ENCODE data around the gene GPC6. TPM values are rescaled to one million over a fixed set of nuclear protein-coding genes. Genes with fewer than 3 reads are reported as not detected.

GPC6 gene
- total RNA-seq, 1 donor from 2014 or later, result 15.6 TPM

DNA sequence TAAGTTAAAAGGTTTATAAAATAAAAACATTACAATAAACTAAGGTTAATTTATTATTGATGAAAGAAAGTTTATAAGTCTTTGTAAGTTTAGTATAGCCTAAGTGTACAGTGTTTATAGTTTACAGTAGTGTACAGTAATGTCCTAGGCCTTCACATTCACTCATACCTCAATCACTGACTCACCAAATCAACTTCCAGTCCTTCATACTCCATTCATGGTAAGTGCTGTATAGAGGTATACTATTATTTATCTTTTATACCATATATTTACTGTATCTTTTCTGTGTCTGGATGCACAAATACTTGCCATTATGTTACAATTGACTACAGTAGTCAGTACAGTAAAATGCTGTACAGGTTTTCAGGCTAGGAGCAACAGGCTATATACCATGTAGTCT is 490.0 kb downstream of the GPC6 start:
- DNase-seq (ENCODE audit: low spot score) (no peak), ATAC-seq (no peak)

DNA sequence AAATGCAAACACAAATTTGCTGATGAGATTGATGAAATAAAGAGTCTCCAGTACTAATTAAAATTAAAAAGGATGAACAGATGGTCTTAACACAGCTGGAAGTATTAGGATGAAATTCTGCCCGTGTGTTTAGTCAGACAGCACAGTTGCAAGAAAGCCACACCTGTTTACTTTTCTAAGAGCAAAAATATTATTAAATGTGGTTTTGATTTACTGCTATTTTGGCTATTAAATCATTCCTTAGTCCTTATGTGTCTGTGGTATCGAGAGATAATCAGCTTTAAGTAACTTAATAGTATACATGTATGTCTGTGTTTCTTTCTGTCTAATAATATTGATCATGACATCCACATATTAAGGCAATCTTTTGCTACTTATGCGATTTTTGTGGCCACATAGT is 494.9 kb downstream of the GPC6 start:
- no peak for DNase-seq (ENCODE audit: low spot score)
- ATAC-seq, result no peak

DNA sequence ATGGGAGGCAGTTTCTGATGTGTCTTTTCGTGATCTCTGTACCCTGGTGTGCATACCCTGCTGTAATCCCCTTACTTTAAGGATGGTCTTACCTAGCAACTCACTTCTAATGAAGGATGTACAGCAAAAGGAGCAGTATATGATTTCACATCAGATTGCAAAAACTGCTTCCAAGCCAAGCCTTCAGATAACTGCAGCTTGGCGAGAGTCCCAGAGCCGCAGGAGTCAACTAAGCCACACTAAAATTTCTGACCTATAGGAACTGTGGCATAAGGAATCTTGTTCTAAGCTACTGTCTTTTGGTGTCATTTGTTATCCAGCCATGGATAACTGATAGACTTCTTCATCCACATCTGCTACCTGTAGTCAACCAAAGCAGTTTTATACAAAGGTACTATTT is 496.7 kb downstream of the GPC6 start:
- ATAC-seq, result peak; percentile 72
- DNase-seq (ENCODE audit: low spot score), result peak; percentile 42

DNA sequence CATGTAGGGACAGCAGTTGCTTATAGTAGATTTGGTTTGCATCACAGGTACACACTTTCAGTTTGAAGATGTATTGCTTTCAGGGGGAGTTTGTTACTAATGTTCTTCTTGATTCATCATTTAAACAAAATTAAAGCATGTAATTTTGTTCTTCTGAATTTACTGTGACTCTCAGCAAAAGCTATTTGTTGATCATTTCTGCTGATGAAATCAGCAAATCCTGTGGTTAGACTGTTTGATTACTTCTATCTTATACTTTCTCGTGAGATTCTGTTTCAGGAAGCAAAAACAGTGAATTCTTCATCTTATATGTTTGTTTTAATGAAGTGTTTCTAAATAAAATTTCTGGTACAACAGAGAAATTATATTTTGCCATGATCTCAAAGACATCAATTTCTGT is 497.6 kb downstream of the GPC6 start:
- no peak for ATAC-seq

DNA sequence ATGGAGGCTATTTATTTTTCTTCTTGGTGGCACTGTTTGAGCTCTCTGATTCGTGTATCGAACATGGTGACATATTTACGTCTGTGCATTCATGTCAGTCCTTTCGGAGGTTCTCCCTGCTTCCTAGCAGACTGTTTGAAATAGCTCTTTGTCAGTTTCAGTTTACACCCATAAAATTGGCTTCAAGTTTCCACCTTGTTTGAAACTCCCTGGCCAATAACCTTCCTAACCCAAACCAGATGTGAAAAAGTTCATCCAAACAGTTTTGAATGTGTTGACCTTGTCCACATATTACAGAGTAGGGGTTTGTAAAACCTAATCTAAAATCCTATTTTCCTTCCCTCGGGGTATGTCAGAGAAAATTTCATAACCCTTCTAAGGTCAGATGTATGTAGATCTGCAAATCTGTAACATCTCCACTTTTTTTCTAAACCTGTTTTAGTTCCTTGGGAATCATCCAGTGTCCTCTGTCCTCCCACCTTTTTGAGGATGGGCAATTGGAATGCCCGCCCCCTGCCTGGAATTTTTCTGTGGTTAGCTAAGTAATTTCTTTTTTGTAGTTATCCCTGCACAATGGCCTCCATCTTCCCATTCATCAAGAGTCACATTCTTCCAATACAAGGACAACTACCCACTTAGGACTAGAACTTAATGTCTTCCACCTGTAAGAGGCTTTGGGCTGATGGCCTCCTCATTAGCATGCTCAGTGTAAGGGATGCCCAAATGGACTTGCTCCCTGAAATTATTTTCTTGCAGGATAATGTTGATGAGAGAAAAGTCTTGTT is 499.8 kb downstream of the GPC6 start:
- no peak for DNase-seq (ENCODE audit: low spot score)
- no peak for ATAC-seq

More for the DNA sequence above, 497.6 kb downstream of the GPC6 start:
- DNase-seq (ENCODE audit: low spot score), result no peak

DNA sequence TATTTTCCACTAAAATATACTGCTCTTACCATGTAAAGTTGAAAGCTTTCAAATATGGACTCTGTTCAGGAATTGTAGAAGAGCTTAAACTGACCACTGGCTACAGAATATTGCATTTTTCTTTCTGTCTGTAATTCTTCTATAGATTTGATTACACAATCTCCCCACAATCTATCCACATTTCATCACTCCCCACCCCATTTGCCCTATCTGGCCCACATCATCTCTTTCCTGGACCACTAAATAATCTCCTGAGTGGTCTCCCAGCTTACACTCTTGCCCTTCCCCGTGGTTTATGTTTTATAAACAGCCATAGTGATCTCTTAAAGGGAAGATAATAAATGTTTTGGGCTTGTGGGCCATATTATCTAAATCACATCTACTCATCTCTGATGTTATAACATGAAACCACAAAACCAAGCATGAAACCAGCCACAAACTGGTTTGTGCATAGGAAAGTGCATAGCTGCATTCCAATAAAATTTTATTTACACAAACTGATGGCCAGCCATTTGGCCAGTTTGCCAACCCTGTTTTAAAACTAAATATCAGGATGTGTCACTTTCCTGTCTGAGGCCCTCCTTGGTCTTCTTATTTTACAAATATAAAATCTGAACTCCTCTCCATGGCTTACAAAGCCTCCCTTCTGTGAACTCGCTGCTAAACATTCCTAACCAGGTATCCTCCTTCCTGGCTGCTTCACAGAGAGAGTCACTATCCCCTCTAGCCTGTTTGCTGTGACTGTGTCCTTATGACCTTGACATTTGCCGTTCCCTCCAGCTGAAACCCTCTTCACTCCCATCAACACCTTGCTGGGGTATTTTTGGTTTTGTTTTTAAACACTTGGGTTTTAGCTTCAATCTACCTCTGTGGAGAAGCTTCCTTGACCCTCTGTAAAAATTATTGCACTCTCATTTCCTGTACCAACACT is 500.9 kb downstream of the GPC6 start:
- ATAC-seq (no peak), DNase-seq (ENCODE audit: low spot score) (no peak)

DNA sequence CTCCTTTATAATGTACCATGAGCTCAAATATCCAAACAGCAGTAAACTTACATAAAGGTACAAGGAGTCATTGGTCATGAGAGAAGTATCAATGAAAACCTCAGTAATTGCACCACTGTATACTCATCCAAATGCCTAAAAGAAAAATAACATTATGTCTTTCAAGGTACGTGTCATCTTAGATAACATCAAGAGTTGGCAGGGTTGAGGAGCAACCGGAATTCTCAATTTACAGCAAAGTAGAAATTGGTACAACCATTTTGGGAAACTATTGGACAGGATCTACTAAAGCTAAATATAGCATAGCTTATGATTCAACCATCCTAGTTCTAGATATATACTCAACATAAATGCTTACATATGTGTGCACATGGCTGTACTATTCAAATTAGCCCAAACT is 502.8 kb downstream of the GPC6 start:
- ATAC-seq (no peak), DNase-seq (ENCODE audit: low spot score) (no peak)

DNA sequence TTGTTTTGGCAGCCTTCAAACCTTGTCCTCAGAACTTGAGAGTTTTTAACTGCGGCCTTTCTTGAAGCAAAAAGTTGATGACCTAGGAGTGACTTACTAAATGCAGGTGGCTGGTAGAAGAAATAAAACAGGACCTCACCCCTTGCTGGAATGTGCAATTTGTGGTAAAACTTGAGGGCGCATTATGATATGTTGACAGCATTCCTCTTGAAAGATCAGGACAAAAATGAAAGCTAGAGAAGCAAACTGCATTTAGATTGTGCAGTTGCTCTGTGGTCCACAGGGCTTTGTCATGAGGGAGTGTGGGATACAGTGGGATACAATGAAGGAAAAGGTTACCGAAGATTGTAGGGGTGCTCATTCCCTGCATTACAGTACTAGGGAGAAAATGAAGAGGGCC is 504.2 kb downstream of the GPC6 start:
- DNase-seq (ENCODE audit: low spot score) (no peak), ATAC-seq (no peak)

DNA sequence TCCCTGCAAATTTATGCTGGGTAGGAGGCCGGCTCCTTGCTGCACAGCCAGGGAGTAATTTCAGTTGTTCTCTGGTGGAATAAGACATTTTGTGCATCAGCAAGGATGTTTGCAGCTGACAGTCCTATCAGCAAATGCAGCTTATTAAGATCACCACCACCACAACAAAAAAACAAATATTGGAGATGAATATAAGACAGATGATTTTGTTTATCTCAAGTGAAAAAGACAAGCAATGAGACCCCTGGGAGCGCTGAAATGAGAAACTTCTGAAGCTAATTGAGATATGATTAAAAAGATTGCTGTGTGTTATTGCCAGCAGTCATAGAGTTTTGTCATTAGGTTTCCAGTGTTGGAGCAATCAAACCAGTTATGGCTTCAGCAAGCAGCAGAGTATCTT is 505.6 kb downstream of the GPC6 start:
- no peak for ATAC-seq
- DNase-seq (ENCODE audit: low spot score), result no peak

DNA sequence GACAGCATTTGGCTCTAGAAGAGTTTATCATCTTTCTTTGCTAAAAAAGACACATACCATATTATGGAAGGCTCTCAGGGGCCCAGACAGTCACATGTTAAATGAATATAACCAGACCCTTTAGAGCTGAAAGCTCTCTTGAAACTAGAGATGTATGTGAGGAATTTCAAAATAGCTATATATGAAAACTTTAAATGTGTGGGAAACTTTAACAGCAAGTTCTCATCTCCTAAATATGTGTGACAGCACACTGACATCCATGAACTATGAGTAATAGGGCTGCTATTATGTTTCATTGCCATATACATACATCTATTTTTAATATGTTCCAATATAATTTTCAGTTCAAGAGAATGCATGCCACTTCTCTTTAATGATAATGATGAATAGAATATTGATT is 509.5 kb downstream of the GPC6 start:
- no peak for DNase-seq (ENCODE audit: low spot score)
- ATAC-seq, result no peak

DNA sequence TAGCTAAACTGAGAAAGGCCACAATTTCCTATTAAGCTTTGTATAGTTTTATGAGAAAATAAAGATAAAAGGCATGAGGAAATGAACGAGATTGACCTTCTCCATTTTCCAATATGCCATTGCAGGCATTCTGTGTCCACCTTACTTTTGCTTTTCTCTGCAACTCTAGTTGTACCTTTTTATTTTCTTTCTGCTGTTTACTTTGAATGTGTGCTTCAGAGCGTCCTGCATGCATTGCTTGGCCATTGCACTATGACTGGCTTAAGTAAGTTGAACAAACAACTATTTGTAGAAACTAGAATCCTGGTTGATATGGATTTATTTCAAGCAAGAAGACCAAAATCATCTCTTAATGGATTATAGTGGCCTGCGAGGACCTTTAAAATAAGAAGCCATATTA is 510.3 kb downstream of the GPC6 start:
- DNase-seq (ENCODE audit: low spot score), result no peak

DNA sequence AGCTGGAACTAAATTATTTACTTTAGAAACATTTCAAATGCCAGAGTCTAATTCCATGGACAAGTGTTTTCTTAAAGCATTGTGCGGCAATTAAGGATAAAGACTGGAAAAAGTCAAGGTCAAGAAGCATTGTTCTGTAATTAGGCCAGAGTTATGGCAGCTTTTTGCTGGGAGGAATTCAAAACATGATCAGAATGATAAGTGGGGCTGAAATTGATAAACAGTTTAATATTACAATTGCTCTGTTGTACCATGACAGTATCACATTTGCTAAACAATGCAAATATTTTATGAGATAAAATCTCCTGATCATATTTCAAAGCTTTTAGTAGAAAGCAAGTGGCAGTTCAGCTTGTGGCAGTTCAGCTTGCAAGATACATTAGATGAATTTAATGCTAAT is 513.7 kb downstream of the GPC6 start:
- ATAC-seq, result peak; percentile 22
- no peak for DNase-seq (ENCODE audit: low spot score)

More for the DNA sequence above, 510.3 kb downstream of the GPC6 start:
- ATAC-seq, result peak; percentile 79

DNA sequence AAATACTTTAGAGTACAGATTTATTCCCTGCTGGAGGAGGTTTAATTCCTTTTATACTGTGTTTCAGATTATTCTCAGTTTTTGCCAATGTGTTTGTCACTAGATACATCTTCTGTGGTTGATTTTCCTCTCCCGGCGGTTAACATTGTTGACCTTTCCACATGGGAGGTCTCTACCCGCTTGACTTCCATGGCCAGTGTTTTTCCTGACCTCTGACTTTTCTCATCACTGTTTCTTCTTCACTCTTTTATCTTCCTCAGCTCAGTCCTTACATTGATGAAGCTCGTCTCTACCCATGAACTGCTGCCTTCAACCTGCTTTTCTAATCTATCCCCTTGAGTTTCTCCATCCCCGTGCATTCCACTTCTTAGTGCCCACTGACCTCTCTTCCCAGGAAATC is 517.4 kb downstream of the GPC6 start:
- ATAC-seq (no peak), DNase-seq (ENCODE audit: low spot score) (no peak)

DNA sequence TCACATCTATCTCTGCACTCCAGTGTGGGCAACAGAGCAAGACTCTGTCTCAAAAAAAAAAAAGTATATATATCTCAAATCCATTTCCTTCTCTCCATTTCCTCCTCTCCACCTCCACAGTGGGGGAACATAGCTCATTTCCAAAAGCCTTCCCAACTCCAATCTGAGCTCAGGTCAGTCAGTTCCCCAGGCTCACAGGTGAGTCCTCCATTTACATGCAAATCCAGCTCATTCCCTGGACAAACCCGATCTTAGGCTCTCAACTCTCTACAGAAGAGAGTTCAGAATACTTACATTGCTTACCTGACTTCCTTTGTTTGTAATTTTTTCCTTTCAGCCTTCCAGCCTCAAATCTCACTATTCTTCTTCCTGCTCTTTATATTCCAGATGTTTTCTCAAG is 518.3 kb downstream of the GPC6 start:
- ATAC-seq, result no peak

DNA sequence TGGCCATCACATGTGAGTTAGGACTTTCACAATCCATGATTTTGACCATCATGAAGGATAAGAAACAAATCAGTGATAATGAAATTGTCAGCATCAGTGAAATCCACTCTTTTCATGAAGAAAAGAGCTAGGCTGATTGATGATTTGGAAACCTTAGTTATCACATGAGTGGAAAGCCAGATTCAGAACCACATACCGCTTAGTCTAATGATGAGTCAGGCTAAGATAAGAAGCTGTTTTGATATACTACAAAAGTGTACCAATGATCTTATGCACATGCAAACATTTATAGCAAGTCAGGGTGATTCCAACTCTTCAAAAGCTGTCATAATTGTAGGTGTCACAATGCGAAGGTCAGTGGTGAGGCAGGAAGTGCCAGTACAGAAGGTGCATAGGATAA is 519.3 kb downstream of the GPC6 start:
- DNase-seq (ENCODE audit: low spot score) (no peak), ATAC-seq (no peak)

More for the DNA sequence above, 518.3 kb downstream of the GPC6 start:
- DNase-seq (ENCODE audit: low spot score), result no peak

DNA sequence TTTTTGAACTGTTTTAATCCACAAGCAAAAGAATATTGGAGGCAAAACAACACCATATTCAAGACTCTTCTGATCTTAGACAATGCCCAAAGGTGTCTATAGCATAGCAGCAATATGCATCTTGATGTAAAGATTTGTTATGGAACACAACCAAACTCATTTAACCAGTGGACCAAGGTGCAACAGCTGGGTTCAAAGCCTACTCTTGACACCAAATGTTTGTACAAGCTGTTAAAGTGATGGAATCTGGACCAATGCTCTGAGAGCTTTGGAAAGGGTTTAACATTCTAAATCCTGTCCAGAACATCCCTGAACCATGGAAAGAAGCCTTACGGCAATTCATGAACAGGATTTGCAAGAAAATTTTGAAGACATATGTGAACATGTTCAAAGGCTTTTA is 520.0 kb downstream of the GPC6 start:
- DNase-seq (ENCODE audit: low spot score) (no peak), ATAC-seq (no peak)

DNA sequence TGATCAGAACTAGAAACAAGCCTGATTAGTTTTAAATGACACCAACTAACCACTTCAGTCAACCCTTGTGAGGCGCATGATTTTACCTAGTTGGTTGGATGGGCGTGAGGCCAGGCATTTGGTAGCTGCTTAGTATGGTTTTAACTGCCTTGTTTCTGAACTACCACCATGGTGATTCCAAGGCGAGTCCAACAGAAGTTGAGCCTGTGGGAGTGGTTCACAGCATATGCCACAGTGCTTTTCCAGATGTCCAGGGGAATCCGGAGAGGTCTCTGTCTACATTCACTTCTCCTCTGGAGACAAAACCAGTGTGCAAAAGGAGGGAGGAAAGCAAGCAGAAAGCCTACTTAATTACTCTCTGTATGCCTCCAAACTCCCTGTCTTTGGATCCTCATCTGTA is 524.1 kb downstream of the GPC6 start:
- no peak for DNase-seq (ENCODE audit: low spot score)
- no peak for ATAC-seq

DNA sequence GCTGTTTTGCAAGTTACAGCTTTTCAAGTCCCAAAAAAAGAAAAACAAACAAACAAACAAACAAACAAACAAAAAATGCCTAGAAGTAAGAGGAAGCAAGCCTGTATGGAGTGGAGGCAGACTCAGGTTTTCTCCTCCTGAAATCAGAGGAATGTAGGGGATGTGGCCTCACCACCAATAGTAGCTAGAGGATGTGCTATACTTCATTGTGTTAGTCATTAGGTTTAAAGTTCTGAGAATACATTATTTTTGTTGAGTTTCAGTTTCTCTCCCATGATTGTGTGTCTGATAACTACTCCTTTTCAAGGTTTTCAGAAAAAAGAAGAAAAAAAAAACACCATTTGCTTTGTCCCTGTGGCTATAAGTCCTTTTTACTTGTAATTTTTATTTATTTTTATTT is 524.5 kb downstream of the GPC6 start:
- DNase-seq (ENCODE audit: low spot score), result no peak
- no peak for ATAC-seq

DNA sequence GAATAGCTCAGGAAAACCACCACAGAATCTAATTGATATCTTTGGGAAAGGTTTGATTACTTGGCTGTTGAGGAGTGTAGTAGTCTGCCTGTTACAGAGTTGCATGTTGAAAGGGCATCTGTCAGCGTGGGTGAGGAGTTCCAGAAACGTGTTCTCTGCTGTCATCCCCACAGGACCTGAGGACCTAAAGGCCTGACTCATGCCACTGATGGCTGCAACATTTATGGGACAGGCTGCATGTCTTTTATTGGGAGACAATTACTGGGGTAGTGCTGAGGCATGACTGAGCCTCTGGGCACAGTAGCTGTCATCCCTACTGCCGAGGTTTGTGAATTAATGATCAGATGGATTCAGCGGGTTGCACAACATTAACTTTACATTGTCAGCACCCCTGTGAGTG is 525.9 kb downstream of the GPC6 start:
- no peak for ATAC-seq
- no peak for DNase-seq (ENCODE audit: low spot score)

DNA sequence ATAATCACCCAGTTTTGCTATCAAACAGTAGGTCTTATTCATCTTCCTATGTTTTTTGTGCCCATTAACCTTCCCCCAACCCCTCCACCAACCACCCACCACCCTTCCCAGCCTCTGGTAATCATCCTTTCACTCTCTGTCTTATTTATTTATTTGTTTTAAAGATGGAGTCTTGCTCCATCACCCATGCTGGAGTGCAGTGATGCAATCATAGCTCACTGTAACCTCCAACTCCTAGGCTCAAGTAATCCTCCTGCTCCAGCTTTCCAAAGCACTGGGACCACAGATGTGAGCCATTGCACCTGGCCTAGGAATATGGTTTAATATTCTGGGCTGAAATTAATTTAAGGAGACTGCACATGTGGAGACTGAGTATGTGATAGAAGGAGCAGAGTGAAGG is 527.0 kb downstream of the GPC6 start:
- no peak for DNase-seq (ENCODE audit: low spot score)
- no peak for ATAC-seq

DNA sequence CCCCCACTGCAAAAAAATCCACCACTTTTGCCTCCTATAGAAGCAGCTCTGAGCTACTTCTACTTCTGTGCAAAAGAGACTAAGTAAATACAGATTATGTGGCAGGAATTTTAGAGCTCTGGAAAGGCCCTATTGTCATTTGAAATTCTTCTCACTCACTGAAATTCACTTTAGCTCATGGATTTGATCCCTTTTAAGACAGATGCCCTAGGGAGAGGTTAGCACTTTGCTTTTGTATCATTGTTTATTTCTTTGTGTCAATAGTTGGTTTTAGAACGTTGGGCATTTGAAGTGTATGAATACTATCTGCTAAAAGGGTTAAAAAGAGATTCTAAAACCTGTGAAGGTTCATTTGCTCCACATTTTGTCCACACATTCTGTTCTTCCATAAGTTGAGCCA is 528.7 kb downstream of the GPC6 start:
- ATAC-seq, result no peak
- DNase-seq (ENCODE audit: low spot score), result no peak

DNA sequence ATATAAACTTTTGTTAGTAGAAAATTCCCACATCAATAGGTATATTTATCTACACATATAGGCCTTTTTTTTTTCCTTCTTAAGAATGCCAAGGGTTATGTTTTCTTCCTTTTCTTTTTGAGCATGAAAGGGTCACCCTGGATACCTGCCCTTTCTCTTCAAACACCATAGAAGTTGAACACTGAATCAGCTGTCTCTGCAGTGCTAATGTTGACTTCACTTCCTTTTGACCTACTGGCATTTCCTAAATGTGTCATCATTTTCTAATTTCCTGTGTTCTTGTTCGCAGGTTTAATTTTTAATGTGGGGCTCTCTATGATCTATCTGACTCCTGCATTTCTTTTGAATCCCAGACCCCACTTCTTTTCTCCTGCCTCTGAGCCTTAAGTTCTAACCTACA is 532.0 kb downstream of the GPC6 start:
- DNase-seq (ENCODE audit: low spot score) (no peak), ATAC-seq (no peak)
